Activated CD4-positive, alpha-beta T cell treated with anti-CD3 and anti-CD28 coated beads, Interleukin-2, amount 50 U/mL, for 48 hours (primary cell): ENCODE data around the gene DENND1B.
"Not testable (repeated sequence)": the region's sequence is repeated elsewhere in the genome, so short reads cannot be mapped to it uniquely, and the experiment has no call there.

ENCODE experiments used
- DNase-seq, 2 experiments: peaks; one replicate each; pipeline ENCODE4 v3.0.0-alpha.2; 2020

The DENND1B gene

GRCh38 chr1:197783510-197783948 is 8.2 kb upstream of the DENND1B start:
- no peak for DNase-seq

- no peak for DNase-seq
Measured at GRCh38 chr1:197782722-197783360, 7.6 kb upstream of the DENND1B start.

GRCh38 chr1:197781968-197782721 is 6.9 kb upstream of the DENND1B start:
- no peak for DNase-seq

DNA sequence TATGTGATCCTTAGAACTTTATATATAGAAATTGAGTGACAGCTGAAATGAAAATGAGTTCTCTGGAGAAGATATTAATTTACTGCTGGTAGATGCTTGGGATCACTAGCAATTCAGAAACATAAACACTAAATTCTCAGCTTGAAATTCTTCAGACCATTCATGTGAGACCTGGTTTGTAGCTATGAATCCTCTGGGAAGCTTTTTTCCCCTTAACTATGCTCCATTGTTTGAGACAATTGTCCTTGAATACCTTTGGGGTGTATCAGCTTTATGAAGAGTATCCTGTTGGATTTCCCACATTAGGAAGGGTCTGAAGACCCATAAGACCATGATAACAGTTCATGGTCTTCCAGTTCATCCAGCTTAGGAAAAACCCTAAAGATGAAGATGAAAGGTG is 4.6 kb upstream of the DENND1B start:
- no peak for DNase-seq

DNA sequence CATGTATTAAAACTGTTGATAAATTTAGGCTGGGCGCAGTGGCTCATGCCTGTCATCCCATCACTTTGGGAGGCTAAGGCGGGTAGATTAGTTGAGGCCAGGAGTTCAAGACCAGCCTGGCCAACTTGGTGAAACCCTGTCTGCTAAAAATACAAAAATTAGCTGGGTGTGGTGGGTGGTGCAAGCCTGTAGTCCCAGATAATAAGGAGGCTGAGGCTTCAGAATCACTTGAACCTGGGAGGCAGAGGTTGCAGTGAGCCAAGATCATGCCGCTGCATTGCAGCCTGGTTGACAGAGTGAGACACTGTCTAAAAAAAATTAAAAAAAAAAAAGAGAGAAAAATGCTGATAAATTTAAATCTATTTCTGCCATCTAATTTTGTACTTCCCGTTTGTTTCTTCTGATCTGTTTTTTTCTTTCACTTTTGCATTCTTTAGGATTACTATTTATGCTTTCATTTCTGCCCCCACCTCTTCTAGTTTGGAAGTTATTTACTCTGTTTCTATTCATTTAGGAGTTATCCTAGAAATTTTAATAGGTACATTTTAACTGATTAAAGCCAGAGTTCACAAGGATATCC is 3.2 kb upstream of the DENND1B start:
- DNase-seq, result no peak

DNA sequence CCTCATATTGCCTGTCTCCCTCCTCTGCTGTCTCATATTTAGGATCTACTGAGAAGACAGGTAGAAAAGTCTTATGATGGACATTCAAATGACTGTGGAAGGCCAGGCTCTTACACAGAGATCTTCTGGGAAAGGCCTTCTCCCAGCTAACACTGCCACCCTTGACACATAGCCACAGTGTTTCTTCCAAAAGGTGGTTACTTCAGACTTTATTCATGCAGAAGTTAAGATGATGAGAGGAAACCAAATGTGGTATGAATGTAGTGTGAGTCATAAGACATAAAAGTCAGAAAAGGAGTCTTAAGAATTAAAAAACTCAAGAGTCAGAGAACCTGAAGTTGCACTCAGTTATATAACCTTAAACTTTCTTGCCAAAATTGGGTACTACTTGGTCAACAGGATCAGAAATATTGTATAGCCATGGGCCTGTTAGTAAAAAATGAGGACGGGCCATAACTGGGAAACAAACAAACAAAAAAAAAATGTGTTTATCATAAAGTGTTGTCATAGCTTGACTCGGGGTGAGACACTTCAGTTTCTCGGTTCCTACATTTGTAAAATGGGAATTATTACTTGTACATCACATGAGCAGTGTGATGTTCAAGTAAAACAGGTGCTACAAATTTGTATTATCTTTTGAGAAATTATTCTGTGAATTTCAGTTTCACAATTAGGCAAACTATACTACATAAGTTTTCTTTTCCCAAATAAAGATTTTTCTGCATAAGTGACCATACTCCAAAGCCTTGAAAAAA is 1.2 kb upstream of the DENND1B start:
- DNase-seq, result peak; percentile 25 to 41

GRCh38 chr1:197774466-197775281 is 606 bp downstream of the DENND1B start:
- peak; percentile 57 to 63 for DNase-seq

- DNase-seq, result no peak
Measured at GRCh38 chr1:197773856-197774255, 1.4 kb downstream of the DENND1B start.

- no peak for DNase-seq
Measured at GRCh38 chr1:197771904-197772556, 3.2 kb downstream of the DENND1B start.

DNA sequence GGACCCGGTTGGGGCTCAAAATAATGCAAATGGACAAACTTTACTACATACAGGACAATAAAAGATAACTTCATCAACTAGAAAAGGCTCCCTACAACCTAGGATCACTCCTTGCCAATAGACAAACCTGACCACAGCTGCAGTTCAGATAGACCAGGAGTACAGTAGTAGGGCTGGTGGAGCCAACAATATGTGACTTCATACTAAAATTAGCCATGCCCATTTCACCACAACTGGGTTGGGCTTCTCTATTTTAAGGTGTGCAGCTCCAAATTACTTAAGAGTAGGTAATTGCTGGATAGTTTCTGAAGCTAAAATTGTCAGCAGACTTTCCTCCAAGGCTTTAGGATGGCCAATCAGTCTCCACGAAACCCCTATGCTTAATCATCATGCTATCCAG is 3.9 kb downstream of the DENND1B start:
- no peak for DNase-seq

- DNase-seq, result no peak
Measured at GRCh38 chr1:197770243-197770642, 5.0 kb downstream of the DENND1B start.

- DNase-seq, result no peak
Measured at GRCh38 chr1:197769287-197769686, 6.0 kb downstream of the DENND1B start.

DNA sequence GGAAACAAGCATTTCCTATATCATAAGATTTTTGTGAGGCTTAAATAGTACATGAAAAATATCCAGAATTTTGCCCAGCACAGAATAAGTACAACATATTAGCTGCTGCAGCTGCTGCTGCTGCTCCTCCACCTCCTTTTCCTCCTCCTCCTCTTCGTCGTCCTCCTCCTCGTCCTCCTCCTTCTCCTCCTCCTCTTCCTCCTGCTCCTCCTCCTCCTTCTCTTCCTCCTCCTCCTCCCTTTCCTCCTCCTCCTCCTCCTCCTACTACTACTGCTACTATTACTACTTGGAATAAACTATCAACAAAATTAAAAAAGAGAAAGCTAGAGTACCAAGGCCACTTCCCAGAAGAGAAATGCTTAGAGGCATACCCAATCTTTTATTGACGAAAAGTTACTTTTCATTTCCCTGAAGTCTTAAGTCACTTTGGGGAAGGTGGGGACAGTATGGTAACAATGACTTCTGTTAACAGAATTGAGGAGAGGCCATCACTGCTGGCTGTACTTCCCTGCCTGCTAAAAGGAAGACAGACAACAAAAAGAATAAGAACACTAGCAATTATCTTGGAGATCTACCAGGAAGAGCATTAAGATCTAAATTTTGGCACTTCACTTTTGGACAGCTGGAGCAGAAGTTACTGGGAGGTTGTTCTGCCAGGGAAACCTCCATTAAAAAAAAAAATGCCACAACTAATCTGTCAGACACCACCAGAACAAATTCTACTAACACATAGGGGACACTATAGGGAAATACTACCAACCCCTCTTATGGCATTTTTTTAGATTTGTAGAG is 7.1 kb downstream of the DENND1B start:
- no peak for DNase-seq

DNA sequence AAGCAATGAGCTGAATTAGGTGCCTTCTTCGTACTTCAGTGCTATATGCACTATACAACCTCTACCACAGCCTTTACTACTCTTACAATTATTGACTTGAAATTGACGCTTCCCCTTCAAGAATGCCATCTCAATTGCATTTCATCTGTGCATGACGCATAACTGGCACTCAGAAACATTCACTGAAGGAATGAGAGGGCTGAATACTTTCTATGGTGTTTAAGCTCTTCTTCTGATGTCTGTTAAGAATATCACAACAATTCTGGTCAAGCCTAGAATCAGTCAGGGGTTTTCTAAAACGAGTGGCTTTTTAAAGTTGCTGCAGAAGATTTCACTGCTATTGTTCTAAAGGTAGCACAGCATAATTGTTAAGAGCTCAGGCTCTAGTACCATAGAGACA is 11.5 kb downstream of the DENND1B start:
- no peak for DNase-seq

DNA sequence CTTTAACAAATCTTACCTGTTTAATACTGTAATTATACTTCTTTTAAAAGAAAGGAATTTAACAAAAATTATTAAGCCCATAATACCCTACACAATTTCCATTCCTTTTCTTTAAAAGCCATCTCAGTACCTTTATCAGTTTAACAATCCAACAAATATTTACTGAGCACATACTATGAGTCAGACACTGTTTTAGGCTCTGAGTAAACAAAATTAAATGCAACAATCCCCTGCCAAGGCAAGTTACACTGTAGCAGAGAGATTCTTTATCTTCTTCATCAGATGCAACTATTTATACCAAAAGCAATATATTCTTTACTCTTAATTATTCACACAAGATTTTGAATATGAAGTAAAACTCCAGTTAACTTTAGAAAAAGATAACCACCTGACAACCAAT is 12.0 kb downstream of the DENND1B start:
- DNase-seq, result no peak

DNA sequence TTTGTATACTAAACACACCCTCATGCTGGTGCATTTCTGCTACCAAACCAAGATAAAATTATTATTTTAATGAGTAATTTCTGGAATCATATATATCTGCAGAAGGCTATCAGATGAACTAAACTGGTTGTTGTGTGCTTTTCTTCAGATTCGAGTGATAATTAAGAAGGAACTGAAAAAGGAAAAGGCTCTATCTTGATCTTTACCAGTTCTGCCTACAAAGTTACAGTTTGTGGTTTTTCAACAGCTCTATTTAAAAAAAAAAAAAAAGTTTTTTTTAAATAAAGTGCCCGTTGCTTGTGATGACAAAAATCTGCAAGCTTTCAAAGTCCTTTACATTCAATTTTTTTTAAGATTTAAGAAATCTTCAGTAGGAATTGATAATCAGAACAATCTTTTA is 13.6 kb downstream of the DENND1B start:
- no peak for DNase-seq

GRCh38 chr1:197755553-197755952 is 19.7 kb downstream of the DENND1B start:
- DNase-seq, result not testable (repeated sequence)

DNA sequence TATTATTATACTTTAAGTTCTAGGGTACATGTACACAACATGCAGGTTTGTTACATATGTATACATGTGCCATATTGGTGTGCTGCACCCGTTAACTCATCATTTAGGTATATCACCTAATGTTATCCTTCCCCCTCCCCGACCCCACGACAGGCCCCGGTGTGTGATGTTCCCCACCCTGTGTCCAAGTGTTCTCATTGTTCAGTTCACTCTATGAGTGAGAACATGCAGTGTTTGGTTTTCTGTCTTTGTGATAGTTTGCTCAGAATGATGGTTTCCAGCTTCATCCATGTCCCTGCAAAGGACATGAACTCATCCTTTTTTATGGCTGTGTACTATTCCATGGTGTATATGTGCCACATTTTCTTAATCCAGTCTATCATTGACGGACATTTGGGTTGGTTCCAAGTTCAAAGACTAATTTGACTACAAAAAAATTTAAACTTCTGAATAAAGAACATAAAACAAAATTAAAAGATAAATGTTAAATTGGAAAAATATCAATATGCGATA is 22.6 kb downstream of the DENND1B start:
- DNase-seq, result not testable (repeated sequence)

GRCh38 chr1:197750366-197750765 is 24.9 kb downstream of the DENND1B start:
- no peak for DNase-seq

- no peak for DNase-seq
Measured at GRCh38 chr1:197745911-197746310, 29.4 kb downstream of the DENND1B start.

DNA sequence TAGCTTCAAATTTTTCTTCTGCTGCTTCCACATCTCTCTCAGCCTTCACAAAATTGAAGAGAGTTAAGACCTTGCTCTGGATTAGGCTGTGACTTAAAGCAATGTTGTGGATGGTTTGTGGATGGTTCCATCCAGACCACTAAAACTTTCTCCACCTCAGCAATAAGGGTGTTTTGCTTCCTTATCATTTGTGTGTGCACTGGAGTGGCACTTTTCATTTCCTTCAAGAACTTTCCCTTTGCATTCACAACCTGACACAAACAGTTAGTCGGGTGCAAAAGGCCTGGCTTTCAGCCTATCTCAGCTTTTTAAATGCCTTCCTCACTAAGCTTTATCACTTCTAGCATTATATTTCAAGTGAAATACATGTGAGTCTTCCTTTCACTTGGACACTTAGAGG is 30.3 kb downstream of the DENND1B start:
- no peak for DNase-seq
